IgD-negative memory B cell (primary cell): ENCODE results near the gene AADAT. TPM values are rescaled to one million over a fixed set of nuclear protein-coding genes. Genes with fewer than 3 reads are reported as not detected.
"Not testable (repeated sequence)": the region's sequence is repeated elsewhere in the genome, so short reads cannot be mapped to it uniquely, and the experiment has no call there.

Source experiments
- H3K27ac Mint-ChIP-seq, 3 donors: one replicate each; pipeline ENCODE4 v1.8.0; 2020 to 2022; ENCODE audit warnings: mild to moderate bottlenecking in 3 of 3, mixed read lengths in 3 of 3, moderate library complexity in 1 of 3
- H3K27me3 Mint-ChIP-seq: one replicate; pipeline ENCODE4 v1.8.0; 2021; ENCODE audit warnings: mixed read lengths
- H3K36me3 Mint-ChIP-seq: one replicate; pipeline ENCODE4 v1.8.0; 2020; ENCODE audit warnings: mild to moderate bottlenecking, mixed read lengths
- H3K4me1 Mint-ChIP-seq, 3 donors: one replicate each; pipeline ENCODE4 v1.8.0; 2020 to 2022; ENCODE audit warnings: mixed read lengths in 3 of 3, mild to moderate bottlenecking in 1 of 3
- H3K4me3 Mint-ChIP-seq, 4 donors: one replicate each; pipeline ENCODE4 v1.8.0; 2020 to 2022; ENCODE audit warnings: mild to moderate bottlenecking in 4 of 4, mixed read lengths in 4 of 4, moderate library complexity in 3 of 4
- H3K9me3 Mint-ChIP-seq, 3 donors: one replicate each; pipeline ENCODE4 v1.8.0; 2020 to 2021; ENCODE audit warnings: mixed read lengths in 3 of 3, mild to moderate bottlenecking in 1 of 3
- polyA plus RNA-seq: library from polyadenylated mRNA; unstranded; fragments of 300-500 nt; fragmentation: Illumina TruSeq; gene quantifications from one replicate; pipeline ENCODE4 v1.2.3, GENCODE V29; 2021

AADAT gene
- polyA plus RNA-seq, 1 donor from 2014 or later: not detected

GRCh38 chr4:170106900-170107299, 17.1 kb upstream of the AADAT start:
- peaks cover 0 to 2% (median 0%) of the 10 kb centered on the region in 3 donors for H3K4me1 Mint-ChIP-seq
- peaks cover 2% of the 10 kb centered on the region for H3K27me3 Mint-ChIP-seq
- H3K9me3 Mint-ChIP-seq: no peaks in the 10 kb centered on the region
- H3K4me3 Mint-ChIP-seq: no peak overlapping the region
- no peaks in the 10 kb centered on the region for H3K36me3 Mint-ChIP-seq
- H3K27ac Mint-ChIP-seq: no peak overlapping the region

GRCh38 chr4:170102426-170102825, 12.7 kb upstream of the AADAT start:
- H3K36me3 Mint-ChIP-seq: peaks cover 2% of the 10 kb centered on the region
- no peak overlapping the region for H3K27ac Mint-ChIP-seq

DNA sequence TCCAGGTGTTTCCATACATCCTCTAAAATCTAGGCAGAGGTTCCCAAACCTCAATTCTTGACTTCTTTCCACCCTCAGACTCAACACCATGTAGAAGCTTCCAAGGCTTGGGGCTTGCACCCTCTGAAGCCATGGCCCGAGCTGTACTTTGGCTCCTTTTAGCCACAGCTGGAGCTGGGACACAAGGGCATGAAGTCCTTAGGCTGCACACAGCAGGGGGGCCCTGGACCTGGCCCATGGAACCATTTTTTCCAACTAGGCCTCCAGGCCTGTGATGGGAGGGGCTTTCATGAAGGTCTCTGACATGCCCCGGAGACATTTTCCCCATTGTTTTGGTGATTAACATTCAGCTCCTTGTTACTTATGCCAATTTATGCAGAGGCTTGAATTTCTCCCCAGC, 8.4 kb upstream of the AADAT start:
- not testable (repeated sequence) for H3K27me3 Mint-ChIP-seq, H3K36me3 Mint-ChIP-seq

More at GRCh38 chr4:170102426-170102825, 12.7 kb upstream of the AADAT start:
- no peaks in the 10 kb centered on the region for H3K4me1 Mint-ChIP-seq
- peaks cover 0 to 2% (median 0%) of the 10 kb centered on the region in 3 donors for H3K9me3 Mint-ChIP-seq
- H3K4me3 Mint-ChIP-seq: no peak overlapping the region
- no peaks in the 10 kb centered on the region for H3K27me3 Mint-ChIP-seq

GRCh38 chr4:170097681-170098080, 7.9 kb upstream of the AADAT start:
- Mint-ChIP-seq H3K27ac (no peak overlapping the region), H3K4me3 (no peak overlapping the region), H3K9me3 (peaks cover 0 to 2% (median 0%) of the 10 kb centered on the region in 3 donors), H3K4me1 (no peaks in the 10 kb centered on the region), H3K36me3 (peaks cover 2% of the 10 kb centered on the region), H3K27me3 (peaks cover 3% of the 10 kb centered on the region)

More for the DNA sequence above, 8.4 kb upstream of the AADAT start:
- not testable (repeated sequence) for H3K27ac Mint-ChIP-seq, H3K9me3 Mint-ChIP-seq, H3K4me3 Mint-ChIP-seq, H3K4me1 Mint-ChIP-seq

GRCh38 chr4:170093973-170094535, 4.3 kb upstream of the AADAT start:
- Mint-ChIP-seq H3K4me3 (no peak overlapping the region), H3K27ac (no peak overlapping the region)

DNA sequence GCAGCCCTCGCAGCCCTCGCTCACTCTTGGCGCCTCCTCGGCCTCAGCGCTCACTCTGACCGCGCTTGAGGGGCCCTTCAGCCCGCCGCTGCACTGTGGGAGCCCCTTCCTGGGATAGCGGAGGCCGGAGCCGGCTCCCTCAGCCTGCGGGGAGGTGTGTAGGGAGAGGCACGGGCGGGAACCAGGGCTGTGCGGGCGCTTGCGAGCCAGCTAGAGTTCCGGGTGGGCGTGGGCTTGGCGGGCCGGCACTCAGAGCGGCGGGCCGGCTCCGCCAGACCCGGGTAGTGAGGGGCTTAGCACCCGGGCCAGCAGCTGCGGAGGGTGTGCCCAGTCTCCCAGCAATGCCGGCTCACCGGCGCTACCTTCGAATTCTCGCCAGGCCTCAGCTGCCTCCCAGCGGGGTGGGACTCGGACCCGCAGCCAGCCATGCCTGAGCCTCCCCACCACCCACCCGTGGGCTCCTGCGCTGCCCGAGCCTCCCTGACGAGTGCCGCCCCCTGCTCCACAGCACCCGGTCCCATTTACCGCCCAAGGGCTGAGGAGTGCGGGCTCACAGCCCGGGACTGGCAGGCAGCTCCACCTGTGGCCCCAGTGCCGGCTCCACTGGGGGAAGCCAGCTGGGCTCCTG, 1.4 kb upstream of the AADAT start:
- no peak overlapping the region for H3K4me3 Mint-ChIP-seq
- H3K36me3 Mint-ChIP-seq: no peaks in the 10 kb centered on the region
- peaks cover 23% of the 10 kb centered on the region for H3K27me3 Mint-ChIP-seq
- peaks cover 0 to 3% (median 0%) of the 10 kb centered on the region in 3 donors for H3K4me1 Mint-ChIP-seq
- peaks cover 0 to 3% (median 0%) of the 10 kb centered on the region in 3 donors for H3K9me3 Mint-ChIP-seq
- H3K27ac Mint-ChIP-seq: no peak overlapping the region

More at GRCh38 chr4:170093973-170094535, 4.3 kb upstream of the AADAT start:
- H3K27me3 Mint-ChIP-seq: peaks cover 17% of the 10 kb centered on the region
- peaks cover 0 to 3% (median 0%) of the 10 kb centered on the region in 3 donors for H3K4me1 Mint-ChIP-seq
- peaks cover 1% of the 10 kb centered on the region for H3K36me3 Mint-ChIP-seq
- peaks cover 0 to 6% (median 0%) of the 10 kb centered on the region in 3 donors for H3K9me3 Mint-ChIP-seq

DNA sequence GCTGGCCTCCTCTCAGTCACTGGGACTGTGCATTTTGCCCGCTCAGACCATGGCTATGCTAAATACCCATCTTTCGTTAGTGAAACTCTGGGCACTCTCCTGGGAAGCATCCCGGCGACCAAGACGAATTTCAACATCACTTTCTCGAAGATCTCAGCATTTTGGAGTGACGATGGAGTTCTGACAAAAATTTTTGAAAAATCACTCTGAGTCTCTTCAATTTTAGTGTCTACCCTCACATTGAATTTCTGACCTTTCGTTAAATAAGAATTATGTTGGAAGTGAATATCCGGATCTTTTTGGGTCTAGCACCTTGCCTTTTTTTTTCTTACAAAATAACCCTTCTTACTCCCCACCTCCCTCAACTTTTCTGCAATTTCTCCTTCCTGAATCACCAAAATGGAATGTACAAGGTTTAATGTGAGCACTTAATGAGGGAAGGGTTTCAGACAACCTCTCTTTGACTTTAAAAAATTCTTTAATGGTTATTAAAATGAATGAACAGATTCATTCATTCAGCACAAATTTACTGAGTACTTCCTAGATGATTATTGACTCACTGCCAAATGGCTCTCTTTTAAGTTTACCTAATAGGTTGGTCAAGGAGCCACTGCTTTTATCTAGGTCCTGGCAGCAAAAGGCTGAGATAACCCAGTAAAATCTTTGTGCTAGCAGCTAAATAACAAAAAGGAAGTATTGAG, 746 bp upstream of the AADAT start:
- Mint-ChIP-seq H3K36me3 (no peaks in the 10 kb centered on the region), H3K27ac (no peak overlapping the region), H3K4me1 (peaks cover 0 to 3% (median 0%) of the 10 kb centered on the region in 3 donors), H3K9me3 (peaks cover 0 to 3% (median 0%) of the 10 kb centered on the region in 3 donors), H3K27me3 (peaks cover 23% of the 10 kb centered on the region), H3K4me3 (peak overlapping the region in 1 of 4 donors; percentile 38)

DNA sequence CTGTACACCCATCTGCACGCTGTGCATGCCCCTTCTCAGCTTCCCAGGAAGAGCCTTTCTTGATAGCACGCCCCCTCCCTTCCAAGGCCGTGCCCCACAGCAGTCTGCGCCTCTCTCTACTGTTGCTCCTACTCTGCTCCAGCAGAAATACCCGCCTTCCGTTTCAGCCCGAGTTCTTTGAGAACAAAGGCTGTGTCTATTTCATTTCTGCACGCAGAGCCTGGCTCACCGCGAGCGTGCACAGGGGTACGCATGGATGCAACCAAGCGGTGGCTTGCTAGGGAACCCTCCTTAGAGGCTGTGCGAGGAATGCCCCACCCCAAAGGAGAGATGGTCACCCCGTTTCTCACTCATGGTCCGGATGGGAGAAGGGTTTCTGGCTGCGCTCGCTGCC, 485 bp downstream of the AADAT start:
- H3K27me3 Mint-ChIP-seq: peaks cover 23% of the 10 kb centered on the region
- H3K4me1 Mint-ChIP-seq: peaks cover 0 to 3% (median 0%) of the 10 kb centered on the region in 3 donors
- H3K4me3 Mint-ChIP-seq: peak overlapping the region in 1 of 4 donors; percentile 63
- peaks cover 0 to 3% (median 0%) of the 10 kb centered on the region in 3 donors for H3K9me3 Mint-ChIP-seq
- no peak overlapping the region for H3K27ac Mint-ChIP-seq
- H3K36me3 Mint-ChIP-seq: no peaks in the 10 kb centered on the region

GRCh38 chr4:170088716-170089115, 1.0 kb downstream of the AADAT start:
- H3K36me3 Mint-ChIP-seq: no peaks in the 10 kb centered on the region
- peaks cover 0 to 3% (median 0%) of the 10 kb centered on the region in 3 donors for H3K4me1 Mint-ChIP-seq
- H3K4me3 Mint-ChIP-seq: peak overlapping the region in 2 of 4 donors; percentile 9 to 63
- peaks cover 23% of the 10 kb centered on the region for H3K27me3 Mint-ChIP-seq
- H3K9me3 Mint-ChIP-seq: peaks cover 0 to 3% (median 0%) of the 10 kb centered on the region in 3 donors
- H3K27ac Mint-ChIP-seq: no peak overlapping the region

DNA sequence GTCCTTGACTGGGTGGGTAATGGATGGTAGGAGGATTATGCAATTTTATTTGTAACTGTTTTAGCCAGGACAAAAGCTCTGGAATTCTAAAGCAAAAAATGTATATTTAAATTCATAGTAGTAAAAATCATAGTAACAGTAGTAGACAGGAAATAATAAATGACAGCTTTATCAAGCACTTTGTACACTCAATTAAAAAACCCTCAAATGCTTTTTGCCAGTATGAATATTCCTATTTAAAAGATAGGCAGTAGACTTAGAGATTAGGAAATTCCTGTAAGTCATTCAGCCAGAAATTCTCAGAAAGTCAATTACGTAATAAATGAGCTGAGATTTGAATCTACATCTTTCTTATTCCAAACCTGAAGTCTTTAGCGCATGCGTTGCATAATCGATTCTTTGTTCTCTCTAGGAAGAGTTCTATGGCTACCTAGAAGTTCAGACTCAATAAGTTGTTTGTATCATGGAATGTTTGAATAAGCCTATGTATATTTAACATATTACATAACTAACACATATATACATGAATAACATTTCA, 2.5 kb downstream of the AADAT start:
- H3K36me3 Mint-ChIP-seq: no peaks in the 10 kb centered on the region
- H3K9me3 Mint-ChIP-seq: peaks cover 0 to 4% (median 3%) of the 10 kb centered on the region in 3 donors
- H3K27ac Mint-ChIP-seq: no peak overlapping the region
- H3K4me3 Mint-ChIP-seq: no peak overlapping the region
- peaks cover 20% of the 10 kb centered on the region for H3K27me3 Mint-ChIP-seq
- H3K4me1 Mint-ChIP-seq: peaks cover 0 to 3% (median 0%) of the 10 kb centered on the region in 3 donors

GRCh38 chr4:170083541-170083940, 6.2 kb downstream of the AADAT start:
- no peaks in the 10 kb centered on the region for H3K4me1 Mint-ChIP-seq
- peaks cover 0 to 4% (median 3%) of the 10 kb centered on the region in 3 donors for H3K9me3 Mint-ChIP-seq
- no peaks in the 10 kb centered on the region for H3K36me3 Mint-ChIP-seq
- H3K27me3 Mint-ChIP-seq: peaks cover 12% of the 10 kb centered on the region
- H3K27ac Mint-ChIP-seq: no peak overlapping the region
- H3K4me3 Mint-ChIP-seq: no peak overlapping the region

GRCh38 chr4:170080496-170080895, 9.3 kb downstream of the AADAT start:
- H3K27me3 Mint-ChIP-seq: peaks cover 9% of the 10 kb centered on the region
- no peak overlapping the region for H3K4me3 Mint-ChIP-seq
- H3K27ac Mint-ChIP-seq: no peak overlapping the region
- H3K4me1 Mint-ChIP-seq: no peaks in the 10 kb centered on the region
- H3K9me3 Mint-ChIP-seq: peaks cover 0 to 4% (median 3%) of the 10 kb centered on the region in 3 donors
- H3K36me3 Mint-ChIP-seq: no peaks in the 10 kb centered on the region

- Mint-ChIP-seq H3K4me1 (no peaks in the 10 kb centered on the region), H3K27ac (no peak overlapping the region), H3K9me3 (peaks cover 0 to 4% (median 3%) of the 10 kb centered on the region in 3 donors), H3K36me3 (no peaks in the 10 kb centered on the region), H3K4me3 (no peak overlapping the region), H3K27me3 (peaks cover 9% of the 10 kb centered on the region)
Measured at GRCh38 chr4:170079981-170080380, 9.8 kb downstream of the AADAT start.

DNA sequence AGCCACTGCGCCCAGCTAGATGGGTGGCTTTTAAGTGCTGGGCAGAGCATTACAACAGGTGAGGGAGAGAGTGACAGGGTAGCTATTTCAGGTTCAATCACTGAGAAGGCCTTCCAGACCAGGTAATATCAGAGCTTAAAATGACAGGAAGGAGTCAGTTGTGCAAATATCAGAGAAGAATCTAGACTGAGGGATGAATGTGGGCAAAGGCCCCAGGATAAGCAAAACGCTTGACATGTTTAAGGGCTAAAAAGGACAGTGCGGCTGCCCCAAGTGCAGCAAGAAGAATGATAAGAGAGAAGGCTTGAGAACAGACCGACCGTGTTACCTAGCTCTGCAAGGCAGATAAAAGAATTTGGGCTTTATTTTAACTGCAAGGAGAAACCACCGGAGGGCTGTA, 18.6 kb downstream of the AADAT start:
- peaks cover 7% of the 10 kb centered on the region for H3K27me3 Mint-ChIP-seq
- no peaks in the 10 kb centered on the region for H3K36me3 Mint-ChIP-seq
- no peak overlapping the region for H3K27ac Mint-ChIP-seq
- no peaks in the 10 kb centered on the region for H3K4me1 Mint-ChIP-seq
- no peak overlapping the region for H3K4me3 Mint-ChIP-seq
- no peaks in the 10 kb centered on the region for H3K9me3 Mint-ChIP-seq

DNA sequence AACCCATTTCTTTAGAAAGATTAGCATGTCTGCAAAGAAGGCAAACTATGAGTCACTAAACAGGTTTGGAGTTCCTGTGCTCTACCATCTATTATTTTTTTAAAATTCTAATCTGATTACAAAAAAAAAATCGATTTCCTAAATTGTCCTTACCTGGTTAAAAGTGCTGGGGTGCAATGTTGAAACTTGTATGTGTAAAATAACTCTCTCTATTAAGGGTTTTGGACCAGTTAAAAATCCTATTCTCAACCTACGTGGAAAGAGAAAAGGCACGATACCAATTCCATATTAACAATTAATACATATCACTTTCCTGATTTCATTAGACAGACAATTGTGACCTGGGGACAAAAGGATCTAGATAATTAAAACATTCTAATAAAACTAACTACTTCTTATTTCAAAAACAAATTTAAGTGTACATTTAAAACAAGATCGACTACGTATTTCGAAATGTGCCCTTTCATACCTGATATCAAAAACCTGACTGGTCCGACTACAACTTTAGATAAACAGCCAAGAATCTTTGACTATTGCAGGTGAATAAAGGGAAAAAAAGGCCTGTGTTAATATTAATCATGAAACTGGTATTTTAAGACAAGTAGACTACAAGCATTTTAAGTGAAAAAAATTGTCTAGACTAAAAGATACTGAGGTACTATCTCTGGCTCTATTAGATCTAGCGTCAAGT, 21.2 kb downstream of the AADAT start:
- peaks cover 7% of the 10 kb centered on the region for H3K27me3 Mint-ChIP-seq
- H3K4me1 Mint-ChIP-seq: no peaks in the 10 kb centered on the region
- H3K9me3 Mint-ChIP-seq: no peaks in the 10 kb centered on the region
- no peaks in the 10 kb centered on the region for H3K36me3 Mint-ChIP-seq
- H3K4me3 Mint-ChIP-seq: no peak overlapping the region
- H3K27ac Mint-ChIP-seq: no peak overlapping the region
